ENCODE measurements around the gene CFHR1. TPM values are rescaled to one million over a fixed set of nuclear protein-coding genes. Genes with fewer than 3 reads are reported as not detected.
"Not testable (repeated sequence)": the region's sequence is repeated elsewhere in the genome, so short reads cannot be mapped to it uniquely, and the experiment has no call there.

The CFHR1 gene
- total and polyA plus RNA-seq, 5 experiments from 2014 or later, result not detected

GRCh38 chr1:196849613-196850492 is 30.3 kb downstream of the CFHR1 start:
- POLR2A ChIA-PET, DNase-seq, H3K4me3 Mint-ChIP-seq, ATAC-seq, H3K27ac Mint-ChIP-seq, H3K9me3 Mint-ChIP-seq, H3K36me3 Mint-ChIP-seq, H3K4me1 Mint-ChIP-seq, H3K27me3 Mint-ChIP-seq: not testable (repeated sequence)

- Mint-ChIP-seq H3K4me3 (no peak overlapping the region), H3K27ac (no peak overlapping the region), H3K27me3 (peaks cover 0 to 3% (median 0%) of the 10 kb centered on the region in 5 donors), H3K9me3 (peaks cover 0 to 10% (median 0%) of the 10 kb centered on the region in 9 donors), H3K36me3 (no peaks in the 10 kb centered on the region), H3K4me1 (no peaks in the 10 kb centered on the region)
- POLR2A ChIA-PET, result no interaction called here
- DNase-seq (no peak), ATAC-seq (no peak)
Measured at GRCh38 chr1:196856053-196856452, 36.5 kb downstream of the CFHR1 start.

GRCh38 chr1:196857188-196857587 is 37.7 kb downstream of the CFHR1 start:
- Mint-ChIP-seq H3K36me3 (no peaks in the 10 kb centered on the region), H3K27ac (no peak overlapping the region), H3K27me3 (peaks cover 0 to 3% (median 0%) of the 10 kb centered on the region in 5 donors), H3K4me3 (no peak overlapping the region), H3K4me1 (no peaks in the 10 kb centered on the region), H3K9me3 (peaks cover 0 to 12% (median 0%) of the 10 kb centered on the region in 9 donors)
- no peak for DNase-seq
- POLR2A ChIA-PET, result no interaction called here
- no peak for ATAC-seq

GRCh38 chr1:196858811-196859210 is 39.3 kb downstream of the CFHR1 start:
- Mint-ChIP-seq H3K4me3 (no peak overlapping the region), H3K36me3 (no peaks in the 10 kb centered on the region), H3K9me3 (peaks cover 0 to 16% (median 2%) of the 10 kb centered on the region in 9 donors), H3K27me3 (peaks cover 0 to 9% (median 4%) of the 10 kb centered on the region in 5 donors), H3K4me1 (no peaks in the 10 kb centered on the region), H3K27ac (no peak overlapping the region)
- ATAC-seq, result no peak
- POLR2A ChIA-PET, result no interaction called here
- DNase-seq, result no peak

- H3K4me1 Mint-ChIP-seq, result no peaks in the 10 kb centered on the region
- H3K36me3 Mint-ChIP-seq, result no peaks in the 10 kb centered on the region
- POLR2A ChIA-PET, result no interaction called here
- H3K9me3 Mint-ChIP-seq, result peaks cover 0 to 26% (median 3%) of the 10 kb centered on the region in 9 donors
- H3K4me3 Mint-ChIP-seq, result no peak overlapping the region
- ATAC-seq (no peak), DNase-seq (no peak)
- peaks cover 1 to 17% (median 7%) of the 10 kb centered on the region in 5 donors for H3K27me3 Mint-ChIP-seq
- H3K27ac Mint-ChIP-seq, result no peak overlapping the region
Measured at GRCh38 chr1:196860323-196860884, 40.9 kb downstream of the CFHR1 start.

GRCh38 chr1:196861429-196861828 is 41.9 kb downstream of the CFHR1 start:
- H3K9me3 Mint-ChIP-seq, result peaks cover 0 to 26% (median 3%) of the 10 kb centered on the region in 9 donors
- no peaks in the 10 kb centered on the region for H3K36me3 Mint-ChIP-seq
- H3K27me3 Mint-ChIP-seq, result peaks cover 1 to 17% (median 7%) of the 10 kb centered on the region in 5 donors
- ATAC-seq (no peak), DNase-seq (no peak)
- H3K4me3 Mint-ChIP-seq, result no peak overlapping the region
- H3K4me1 Mint-ChIP-seq, result no peaks in the 10 kb centered on the region
- POLR2A ChIA-PET, result no interaction called here
- H3K27ac Mint-ChIP-seq, result no peak overlapping the region

- Mint-ChIP-seq H3K27me3 (peaks cover 1 to 15% (median 9%) of the 10 kb centered on the region in 5 donors), H3K4me3 (no peak overlapping the region), H3K9me3 (peaks cover 0 to 14% (median 4%) of the 10 kb centered on the region in 9 donors), H3K4me1 (no peaks in the 10 kb centered on the region), H3K27ac (no peak overlapping the region), H3K36me3 (no peaks in the 10 kb centered on the region)
- no peak for DNase-seq
- no peak for ATAC-seq
- POLR2A ChIA-PET, result no interaction called here
Measured at GRCh38 chr1:196866974-196867373, 47.4 kb downstream of the CFHR1 start.

- Mint-ChIP-seq H3K9me3 (peaks cover 0 to 11% (median 2%) of the 10 kb centered on the region in 9 donors), H3K4me1 (no peaks in the 10 kb centered on the region), H3K4me3 (no peak overlapping the region), H3K27me3 (peaks cover 0 to 6% (median 3%) of the 10 kb centered on the region in 5 donors), H3K36me3 (peaks cover 0 to 6% (median 0%) of the 10 kb centered on the region in 3 donors), H3K27ac (no peak overlapping the region)
- no peak for ATAC-seq
- no peak for DNase-seq
- POLR2A ChIA-PET, result no interaction called here
Measured at GRCh38 chr1:196873385-196873784, 53.9 kb downstream of the CFHR1 start.

GRCh38 chr1:196875935-196876334 is 56.4 kb downstream of the CFHR1 start:
- Mint-ChIP-seq H3K4me3 (no peak overlapping the region), H3K27me3 (peaks cover 0 to 5% (median 3%) of the 10 kb centered on the region in 5 donors), H3K4me1 (no peaks in the 10 kb centered on the region), H3K36me3 (peaks cover 0 to 6% (median 0%) of the 10 kb centered on the region in 3 donors), H3K27ac (no peak overlapping the region), H3K9me3 (peaks cover 0 to 10% (median 3%) of the 10 kb centered on the region in 9 donors)
- POLR2A ChIA-PET, result no interaction called here
- no peak for ATAC-seq
- no peak for DNase-seq

GRCh38 chr1:196877964-196878363 is 58.4 kb downstream of the CFHR1 start:
- DNase-seq, result no peak
- Mint-ChIP-seq H3K27me3 (peaks cover 0 to 5% (median 4%) of the 10 kb centered on the region in 5 donors), H3K9me3 (peaks cover 0 to 19% (median 7%) of the 10 kb centered on the region in 9 donors), H3K4me1 (no peaks in the 10 kb centered on the region), H3K4me3 (no peak overlapping the region), H3K36me3 (peaks cover 0 to 6% (median 0%) of the 10 kb centered on the region in 3 donors), H3K27ac (no peak overlapping the region)
- ATAC-seq, result no peak
- POLR2A ChIA-PET, result no interaction called here

Other genes with a start within 250 kb of the CFHR1 start
- gene KCNT2, start 211.3 kb upstream of the CFHR1 start, total RNA-seq, result not detected
- gene KCNT2, start 211.3 kb upstream of the CFHR1 start, polyA plus RNA-seq, result not detected
- under 1 TPM; 0.21 to 0.44 TPM for gene CFH, start 167.7 kb upstream of the CFHR1 start, total RNA-seq
- 1 to 10 TPM in 1 of 3 donors, not detected in 2; 6.7 TPM for gene CFH, start 167.7 kb upstream of the CFHR1 start, polyA plus RNA-seq
- not detected for gene CFHR3, start 44.9 kb upstream of the CFHR1 start, total RNA-seq
- not detected for gene CFHR3, start 44.9 kb upstream of the CFHR1 start, polyA plus RNA-seq
- gene CFHR4, start 68.3 kb downstream of the CFHR1 start, total RNA-seq, result not detected
- gene CFHR4, start 68.3 kb downstream of the CFHR1 start, polyA plus RNA-seq, result not detected
- not detected for gene CFHR2, start 124.0 kb downstream of the CFHR1 start, total RNA-seq
- gene CFHR2, start 124.0 kb downstream of the CFHR1 start, polyA plus RNA-seq, result not detected
- not detected for gene CFHR5, start 157.8 kb downstream of the CFHR1 start, total RNA-seq
- gene CFHR5, start 157.8 kb downstream of the CFHR1 start, polyA plus RNA-seq, result not detected
- gene F13B, start 247.5 kb downstream of the CFHR1 start, total RNA-seq, result not detected
- gene F13B, start 247.5 kb downstream of the CFHR1 start, polyA plus RNA-seq, result not detected

Measured in naive thymus-derived CD8-positive, alpha-beta T cell (primary cell).